Ascending aorta (tissue), 2 donors: Measurements from ENCODE around the gene RALGPS2. TPM values are rescaled to one million over a fixed set of nuclear protein-coding genes. Genes with fewer than 3 reads are reported as not detected.
A peak's percentile ranks its signal among the peaks of the same experiment; 100 is the strongest.
"Not testable (repeated sequence)": the region's sequence is repeated elsewhere in the genome, so short reads cannot be mapped to it uniquely, and the experiment has no call there.

Source experiments
- DNase-seq, 2 donors: peaks; one replicate each; pipeline ENCODE4 v3.0.0-alpha.2; 2019; ENCODE audit warnings: low spot score in 2 of 2
- H3K27ac ChIP-seq, 2 donors: fragments of 200-600 bp; sonication (generic); one replicate each; pipeline ENCODE4 v1.5.1; 2016 to 2017; ENCODE audit warnings: mild to moderate bottlenecking in 1 of 2
- H3K27me3 ChIP-seq: fragments of 200-600 bp; sonication (generic); one replicate; pipeline ENCODE4 v1.5.1; 2017
- H3K36me3 ChIP-seq, 2 donors: fragments of 200-600 bp; sonication (generic); one replicate each; pipeline ENCODE4 v1.5.1; 2016
- H3K4me1 ChIP-seq, 2 donors: fragments of 200-600 bp; sonication (generic); one replicate each; pipeline ENCODE4 v1.5.1; 2016 to 2017; ENCODE audit warnings: mild to moderate bottlenecking in 1 of 2
- H3K4me3 ChIP-seq, 2 donors: fragments of 200-600 bp; sonication (generic); one replicate each; pipeline ENCODE4 v1.5.1; 2016 to 2017; ENCODE audit warnings: mild to moderate bottlenecking in 1 of 2
- H3K9me3 ChIP-seq, 2 donors: fragments of 200-600 bp; sonication (generic); one replicate each; pipeline ENCODE4 v1.5.1; 2016
- CTCF ChIP-seq, 3 experiments: fragments of 200-600 bp in 2 of 3; fragments of 450-650 bp in 1 of 3; sonication (generic) in 2 of 3; IDR thresholded peaks; one replicate each; pipeline ENCODE4 v1.5.1; 2016 to 2019; ENCODE audit warnings: antibody characterized with exemption in 3 of 3, mild to moderate bottlenecking in 1 of 3, moderate library complexity in 1 of 3
- intact Hi-C: fragments of 100-400 bp; cut with DNase I; formaldehyde crosslinking; loops from one replicate; pipeline ENCODE4 v1.15.1; 2023
- total RNA-seq: library from RNA; depleted of rRNA; stranded (reverse); fragments of >200 nt; gene quantifications from one replicate; pipeline ENCODE4 v1.1.0, GENCODE V29; 2016

The RALGPS2 gene
- total RNA-seq, 1 donor from 2014 or later = 2.2 TPM

- Histone ChIP-seq H3K36me3 (no peaks in the 10 kb centered on the region), H3K9me3 (no peaks in the 10 kb centered on the region), H3K4me3 (no peak overlapping the region), H3K27ac (no peak overlapping the region), H3K27me3 (no peaks in the 10 kb centered on the region), H3K4me1 (peaks cover 4 to 13% of the 10 kb centered on the region in 2 donors)
- TF ChIP-seq CTCF (IDR thresholded peaks at IDR 0.05) = no peak
- peak in 1 of 2 donors; percentile 60 for DNase-seq
- intact Hi-C loops = no loop called here
These were observed 220.8 kb downstream of the RALGPS2 start for GRCh38 chr1:178945763-178946266.

GRCh38 chr1:178946416-178946815 is 221.4 kb downstream of the RALGPS2 start:
- peak in 1 of 2 donors; percentile 56 for DNase-seq
- Histone ChIP-seq H3K4me1 (peaks cover 3 to 10% of the 10 kb centered on the region in 2 donors), H3K36me3 (no peaks in the 10 kb centered on the region), H3K27me3 (no peaks in the 10 kb centered on the region), H3K9me3 (no peaks in the 10 kb centered on the region), H3K4me3 (no peak overlapping the region), H3K27ac (no peak overlapping the region)
- intact Hi-C loops = no loop called here
- no peak for TF ChIP-seq CTCF (IDR thresholded peaks at IDR 0.05)

- no peak for DNase-seq
- TF ChIP-seq CTCF (IDR thresholded peaks at IDR 0.05) = no peak
- Histone ChIP-seq H3K4me3 (no peak overlapping the region), H3K36me3 (no peaks in the 10 kb centered on the region), H3K9me3 (no peaks in the 10 kb centered on the region), H3K27me3 (no peaks in the 10 kb centered on the region), H3K4me1 (peaks cover 0 to 3% of the 10 kb centered on the region in 2 donors), H3K27ac (no peak overlapping the region)
- intact Hi-C loops = no loop called here
These were observed 222.0 kb downstream of the RALGPS2 start for GRCh38 chr1:178946855-178947676.

- intact Hi-C loops = no loop called here
- no peak for TF ChIP-seq CTCF (IDR thresholded peaks at IDR 0.05)
- Histone ChIP-seq H3K4me3 (no peak overlapping the region), H3K27me3 (no peaks in the 10 kb centered on the region), H3K36me3 (no peaks in the 10 kb centered on the region), H3K4me1 (no peaks in the 10 kb centered on the region), H3K9me3 (no peaks in the 10 kb centered on the region), H3K27ac (no peak overlapping the region)
- no peak for DNase-seq
These were observed 222.6 kb downstream of the RALGPS2 start for GRCh38 chr1:178947677-178947981.

- H3K4me1 ChIP-seq = peaks cover 0 to 6% of the 10 kb centered on the region in 2 donors
- TF ChIP-seq CTCF (IDR thresholded peaks at IDR 0.05) = no peak
- intact Hi-C loops = no loop called here
These were observed 223.6 kb downstream of the RALGPS2 start for GRCh38 chr1:178948676-178949075.

GRCh38 chr1:178949866-178950265 is 224.8 kb downstream of the RALGPS2 start:
- H3K4me1 ChIP-seq, H3K27me3 ChIP-seq, H3K9me3 ChIP-seq, H3K36me3 ChIP-seq, H3K4me3 ChIP-seq, intact Hi-C loops, H3K27ac ChIP-seq: not testable (repeated sequence)
- peak in 1 of 2 donors; percentile 28 for DNase-seq

More at GRCh38 chr1:178948676-178949075, 223.6 kb downstream of the RALGPS2 start:
- Histone ChIP-seq H3K36me3 (no peaks in the 10 kb centered on the region), H3K27me3 (no peaks in the 10 kb centered on the region), H3K9me3 (no peaks in the 10 kb centered on the region), H3K4me3 (no peak overlapping the region), H3K27ac (no peak overlapping the region)
- DNase-seq = no peak
